Central memory CD8-positive, alpha-beta T cell (primary cell): ENCODE measurements around the gene STXBP1.

Source experiments
- ATAC-seq: fragments of 150-1000 bp; cut with Tn5 transposase; replicated peaks from 2 replicates; pipeline ENCODE4 v1.10.0; 2022; ENCODE audit warnings: mild to moderate bottlenecking, moderate FRiP score, moderate number of reproducible peaks; ENCODE audit not compliant: poor library complexity, severe bottlenecking; ENCODE audit errors: extremely low read depth
- DNase-seq, 2 donors: peaks; one replicate each; pipeline ENCODE4 v3.0.0; 2021; ENCODE audit warnings: low spot score in 2 of 2
- H3K27ac Mint-ChIP-seq: one replicate; pipeline ENCODE4 v1.8.0; 2022; ENCODE audit warnings: low read depth, mild to moderate bottlenecking, moderate library complexity, mixed read lengths
- H3K27me3 Mint-ChIP-seq: one replicate; pipeline ENCODE4 v1.8.0; 2022; ENCODE audit warnings: mixed read lengths
- H3K36me3 Mint-ChIP-seq: one replicate; pipeline ENCODE4 v1.8.0; 2022; ENCODE audit warnings: mild to moderate bottlenecking, moderate library complexity, mixed read lengths; ENCODE audit not compliant: insufficient read depth
- H3K4me1 Mint-ChIP-seq: one replicate; pipeline ENCODE4 v1.8.0; 2022; ENCODE audit warnings: mixed read lengths
- H3K4me3 Mint-ChIP-seq: one replicate; pipeline ENCODE4 v1.8.0; 2022; ENCODE audit warnings: mild to moderate bottlenecking, moderate library complexity, mixed read lengths
- H3K9me3 Mint-ChIP-seq: one replicate; pipeline ENCODE4 v1.8.0; 2022; ENCODE audit warnings: mixed read lengths

The STXBP1 gene

DNA sequence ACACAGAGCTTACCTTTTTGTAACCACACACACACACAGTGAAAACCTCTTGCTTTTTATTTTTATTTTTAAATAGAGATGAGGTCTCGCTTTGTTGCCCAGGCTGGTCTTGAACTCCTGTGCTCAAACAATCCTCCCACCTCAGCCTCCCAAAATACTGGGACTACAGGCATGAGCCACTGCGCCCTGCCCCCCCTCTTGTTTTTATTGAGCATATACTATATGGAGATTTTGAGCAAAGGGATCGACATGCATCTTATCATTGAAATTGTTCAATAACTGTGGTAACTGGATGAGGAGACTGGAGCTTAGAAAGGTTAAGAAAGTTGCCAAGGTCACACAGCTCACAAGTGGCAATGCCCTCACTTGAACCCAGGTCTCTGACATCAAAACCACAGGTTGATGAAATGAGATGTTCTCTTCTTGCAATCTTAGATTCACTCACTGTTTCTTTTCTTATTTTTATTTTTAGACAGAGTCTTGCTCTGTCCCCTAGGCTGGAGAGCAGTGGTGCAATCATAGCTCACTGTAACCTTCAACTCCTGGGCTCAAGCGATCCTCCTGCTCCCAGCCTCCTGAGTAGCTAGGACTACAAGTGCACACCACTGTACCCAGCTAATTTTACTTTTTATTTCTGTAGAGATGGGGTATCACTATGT is 26.8 kb upstream of the STXBP1 start:
- Mint-ChIP-seq H3K27ac (no peak overlapping the region), H3K4me1 (no peaks in the 10 kb centered on the region), H3K4me3 (no peak overlapping the region), H3K36me3 (no peaks in the 10 kb centered on the region), H3K9me3 (no peaks in the 10 kb centered on the region), H3K27me3 (peaks cover 12% of the 10 kb centered on the region)
- ATAC-seq (no peak), DNase-seq (no peak)

DNA sequence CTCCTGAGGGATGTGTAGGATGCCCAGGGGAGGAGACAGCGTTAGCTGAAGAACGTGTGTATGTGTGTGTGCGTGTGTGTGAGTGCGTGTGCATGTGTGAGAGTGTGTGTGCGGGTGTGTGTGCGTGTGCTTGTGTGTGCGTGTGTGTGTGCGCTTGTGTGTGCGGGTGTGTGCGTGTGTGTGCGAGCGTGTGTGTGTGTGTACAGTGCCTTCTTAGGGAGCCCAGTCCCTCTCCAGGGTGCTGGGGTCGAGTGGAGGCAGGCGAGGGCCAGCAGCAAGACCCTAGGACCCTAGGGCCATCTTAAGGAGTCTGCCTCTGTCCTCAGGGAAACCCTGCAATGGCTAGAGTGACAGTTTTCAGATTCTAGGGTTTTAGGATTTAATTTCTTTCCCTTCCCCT is 26.0 kb upstream of the STXBP1 start:
- no peaks in the 10 kb centered on the region for H3K36me3 Mint-ChIP-seq
- no peak for ATAC-seq
- H3K27ac Mint-ChIP-seq, result no peak overlapping the region

GRCh38 chr9:127586537-127586936 is 25.5 kb upstream of the STXBP1 start:
- Mint-ChIP-seq H3K27me3 (peaks cover 14% of the 10 kb centered on the region), H3K4me3 (no peak overlapping the region), H3K9me3 (no peaks in the 10 kb centered on the region), H3K36me3 (peaks cover 1% of the 10 kb centered on the region), H3K27ac (no peak overlapping the region), H3K4me1 (no peaks in the 10 kb centered on the region)
- DNase-seq (peak in 1 of 2 donors; percentile 37), ATAC-seq (peak; percentile 40)

More for the DNA sequence above, 26.0 kb upstream of the STXBP1 start:
- no peak overlapping the region for H3K4me3 Mint-ChIP-seq
- DNase-seq, result no peak
- H3K27me3 Mint-ChIP-seq, result peaks cover 14% of the 10 kb centered on the region
- H3K4me1 Mint-ChIP-seq, result no peaks in the 10 kb centered on the region
- no peaks in the 10 kb centered on the region for H3K9me3 Mint-ChIP-seq

- H3K36me3 Mint-ChIP-seq, result peaks cover 1% of the 10 kb centered on the region
- H3K4me1 Mint-ChIP-seq, result no peaks in the 10 kb centered on the region
- H3K9me3 Mint-ChIP-seq, result no peaks in the 10 kb centered on the region
- peaks cover 14% of the 10 kb centered on the region for H3K27me3 Mint-ChIP-seq
- ATAC-seq (no peak), DNase-seq (no peak)
- no peak overlapping the region for H3K27ac Mint-ChIP-seq
- no peak overlapping the region for H3K4me3 Mint-ChIP-seq
These were observed 24.1 kb upstream of the STXBP1 start for GRCh38 chr9:127587966-127588365.

- Mint-ChIP-seq H3K36me3 (peaks cover 1% of the 10 kb centered on the region), H3K4me3 (no peak overlapping the region), H3K27ac (no peak overlapping the region), H3K9me3 (no peaks in the 10 kb centered on the region), H3K4me1 (no peaks in the 10 kb centered on the region), H3K27me3 (peaks cover 14% of the 10 kb centered on the region)
- ATAC-seq, result no peak
- no peak for DNase-seq
These were observed 23.2 kb upstream of the STXBP1 start for GRCh38 chr9:127588740-127589506.

DNA sequence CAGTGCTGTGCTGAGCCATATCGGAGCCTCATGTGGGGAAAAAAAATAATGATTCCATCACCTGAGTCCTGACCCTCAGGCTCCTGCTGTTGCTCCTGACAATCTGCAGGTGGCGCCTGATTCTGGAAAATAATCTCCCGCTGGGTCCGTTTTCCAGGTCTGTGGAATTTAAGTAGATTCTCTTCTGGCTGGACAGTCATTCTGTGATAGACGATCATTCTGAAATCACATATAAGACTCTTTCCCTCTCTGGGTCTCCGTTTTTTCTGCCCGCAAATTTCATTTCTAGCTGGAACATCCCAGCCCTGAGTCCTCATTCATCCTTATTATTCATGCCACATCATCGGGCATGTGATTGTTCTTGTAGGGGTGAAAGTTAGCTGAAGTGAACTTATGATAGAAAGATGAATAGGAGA is 22.1 kb upstream of the STXBP1 start:
- Mint-ChIP-seq H3K27ac (no peak overlapping the region), H3K36me3 (peaks cover 1% of the 10 kb centered on the region), H3K4me1 (no peaks in the 10 kb centered on the region), H3K27me3 (peaks cover 14% of the 10 kb centered on the region), H3K4me3 (no peak overlapping the region), H3K9me3 (no peaks in the 10 kb centered on the region)
- DNase-seq (no peak), ATAC-seq (no peak)

- DNase-seq, result no peak
- Mint-ChIP-seq H3K9me3 (no peaks in the 10 kb centered on the region), H3K36me3 (peaks cover 1% of the 10 kb centered on the region), H3K4me3 (no peak overlapping the region), H3K27me3 (peaks cover 13% of the 10 kb centered on the region), H3K27ac (no peak overlapping the region), H3K4me1 (no peaks in the 10 kb centered on the region)
- ATAC-seq, result no peak
These were observed 16.5 kb upstream of the STXBP1 start for GRCh38 chr9:127595611-127596010.

DNA sequence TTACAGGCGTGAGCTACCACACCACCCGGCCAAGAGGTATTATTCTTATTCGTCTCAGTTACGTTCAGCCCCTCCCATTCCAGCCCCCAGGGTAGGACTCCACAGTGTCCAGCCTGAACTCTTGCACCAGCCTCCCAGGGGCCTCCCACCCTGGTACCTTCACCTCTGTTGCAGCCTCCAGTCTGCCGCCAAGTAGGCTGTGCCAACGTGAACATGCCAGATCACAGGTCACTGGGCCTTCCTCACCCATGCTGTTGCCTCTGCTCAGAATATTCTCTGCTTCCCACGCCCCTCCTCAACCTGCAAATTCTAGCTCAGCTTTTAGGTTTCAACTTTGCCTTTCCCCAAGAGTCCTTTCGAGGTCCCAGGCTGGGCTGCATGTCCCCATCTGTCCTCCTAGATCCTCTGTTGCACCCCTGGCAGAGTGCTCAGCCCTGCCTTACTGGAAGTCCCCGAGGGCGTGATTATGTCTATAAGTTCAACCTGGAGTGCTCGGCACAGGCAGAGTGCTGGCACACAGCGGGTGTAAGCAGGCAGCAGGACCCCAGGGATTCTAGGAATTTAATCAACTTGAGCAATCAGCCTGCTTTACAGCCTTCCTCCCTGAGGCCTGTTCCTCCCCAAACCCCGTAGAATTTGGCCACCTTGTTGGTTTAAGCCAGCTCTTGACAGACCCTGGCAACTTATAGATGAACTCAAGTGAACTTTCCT is 13.1 kb upstream of the STXBP1 start:
- Mint-ChIP-seq H3K27me3 (peaks cover 13% of the 10 kb centered on the region), H3K4me3 (no peak overlapping the region), H3K4me1 (no peaks in the 10 kb centered on the region), H3K27ac (no peak overlapping the region), H3K36me3 (no peaks in the 10 kb centered on the region), H3K9me3 (no peaks in the 10 kb centered on the region)
- ATAC-seq (no peak), DNase-seq (no peak)

- Mint-ChIP-seq H3K9me3 (no peaks in the 10 kb centered on the region), H3K4me1 (no peaks in the 10 kb centered on the region), H3K27ac (no peak overlapping the region), H3K27me3 (peaks cover 13% of the 10 kb centered on the region), H3K4me3 (no peak overlapping the region), H3K36me3 (no peaks in the 10 kb centered on the region)
- DNase-seq (no peak), ATAC-seq (no peak)
These were observed 12.6 kb upstream of the STXBP1 start for GRCh38 chr9:127599550-127599891.

DNA sequence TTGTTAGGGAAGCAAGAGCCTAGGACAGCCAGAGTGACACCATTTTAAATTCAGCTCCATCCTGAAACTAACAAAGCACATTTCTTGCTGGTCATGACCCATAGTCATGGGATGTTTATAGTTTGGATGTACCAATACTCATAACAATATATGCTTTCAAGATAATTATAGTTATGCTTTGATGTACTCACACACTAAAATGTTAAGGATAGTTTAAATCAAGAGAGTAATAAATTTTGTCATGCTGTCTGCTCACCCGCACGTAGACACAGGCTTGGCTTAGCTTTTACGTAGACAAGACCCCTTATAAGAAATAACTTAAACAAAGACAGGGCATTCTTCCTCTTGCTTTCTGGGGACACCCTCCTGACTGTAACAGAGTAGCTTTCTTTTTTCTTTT is 8.9 kb upstream of the STXBP1 start:
- Mint-ChIP-seq H3K27me3 (peaks cover 13% of the 10 kb centered on the region), H3K4me3 (no peak overlapping the region), H3K9me3 (no peaks in the 10 kb centered on the region), H3K27ac (no peak overlapping the region), H3K36me3 (peaks cover under 1% of the 10 kb centered on the region), H3K4me1 (no peaks in the 10 kb centered on the region)
- ATAC-seq, result no peak
- no peak for DNase-seq

DNA sequence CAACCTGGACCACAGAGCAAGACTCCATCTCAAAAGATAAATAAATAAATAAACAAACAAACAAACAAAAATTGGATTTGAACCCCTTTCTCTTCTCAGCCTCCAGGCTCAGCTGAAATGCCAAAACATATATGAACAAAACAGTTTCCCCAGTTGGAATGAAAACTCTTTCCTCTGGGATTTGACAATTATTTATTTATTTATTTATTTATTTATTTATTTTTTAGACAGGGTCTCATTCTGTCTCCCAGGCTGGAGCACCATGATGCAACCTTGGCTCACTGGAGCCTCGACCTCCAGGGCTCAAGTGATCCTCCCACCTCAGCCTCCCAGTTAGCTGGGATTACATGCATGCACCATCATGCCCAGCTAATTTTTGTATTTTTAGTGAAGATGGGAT is 6.0 kb upstream of the STXBP1 start:
- H3K27me3 Mint-ChIP-seq, result peaks cover 15% of the 10 kb centered on the region
- peaks cover 11% of the 10 kb centered on the region for H3K4me1 Mint-ChIP-seq
- ATAC-seq, result no peak
- no peak for DNase-seq
- no peaks in the 10 kb centered on the region for H3K9me3 Mint-ChIP-seq
- H3K36me3 Mint-ChIP-seq, result peaks cover 2% of the 10 kb centered on the region
- no peak overlapping the region for H3K27ac Mint-ChIP-seq
- no peak overlapping the region for H3K4me3 Mint-ChIP-seq

GRCh38 chr9:127608104-127608966 is 3.7 kb upstream of the STXBP1 start:
- peaks cover 22% of the 10 kb centered on the region for H3K4me1 Mint-ChIP-seq
- ATAC-seq (peak; percentile 55), DNase-seq (peak; percentile 50 to 52)
- peak overlapping the region; percentile 79 for H3K4me3 Mint-ChIP-seq
- H3K9me3 Mint-ChIP-seq, result no peaks in the 10 kb centered on the region
- peaks cover 5% of the 10 kb centered on the region for H3K36me3 Mint-ChIP-seq
- H3K27ac Mint-ChIP-seq, result peak overlapping the region; percentile 87
- peaks cover 21% of the 10 kb centered on the region for H3K27me3 Mint-ChIP-seq
